Activated T-helper 1 cell treated with anti-CD3 and anti-CD28 coated beads, Interleukin-2, amount 50 U/mL, for 16 hours (primary cell): ENCODE measurements around the gene DIAPH2.

ENCODE experiments used
- DNase-seq, 2 donors: peaks; one replicate each; pipeline ENCODE4 v3.0.0-alpha.2; 2020; ENCODE audit warnings: low read depth in 1 of 2, low spot score in 1 of 2

Gene DIAPH2

GRCh38 chrX:97633798-97634197 is 949.2 kb downstream of the DIAPH2 start:
- no peak for DNase-seq

DNA sequence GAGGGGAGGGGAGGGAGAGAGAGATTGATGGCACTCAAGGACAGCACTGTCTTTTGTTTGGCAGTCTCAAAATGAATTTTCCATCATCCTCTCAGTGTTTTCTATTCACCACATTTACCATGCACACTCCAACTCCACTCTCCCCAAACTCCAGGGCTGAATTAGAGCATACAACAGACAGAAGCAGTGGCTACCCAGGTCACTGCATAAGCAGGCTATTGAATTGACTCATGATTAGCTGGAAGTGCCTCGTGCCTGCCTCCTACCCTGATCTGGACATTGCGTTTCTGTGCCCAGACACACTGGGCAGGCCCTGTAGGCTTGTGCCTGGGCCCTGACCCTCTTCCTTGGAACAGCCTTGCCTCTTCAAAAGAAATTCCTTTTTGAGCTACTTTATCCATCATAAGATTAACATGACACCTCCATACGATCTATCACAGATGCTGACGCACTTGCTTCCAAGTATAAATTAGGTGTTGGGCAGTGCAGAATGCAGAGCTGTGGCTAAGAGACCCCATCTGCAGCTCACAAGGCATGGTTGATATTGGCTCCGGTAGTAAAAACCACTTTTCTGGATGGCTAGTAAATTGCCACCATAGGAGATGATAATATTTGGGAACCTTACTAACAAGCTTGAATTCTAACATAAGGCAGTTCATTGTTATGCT is 952.0 kb downstream of the DIAPH2 start:
- DNase-seq: no peak

GRCh38 chrX:97637289-97637688 is 952.6 kb downstream of the DIAPH2 start:
- no peak for DNase-seq

DNA sequence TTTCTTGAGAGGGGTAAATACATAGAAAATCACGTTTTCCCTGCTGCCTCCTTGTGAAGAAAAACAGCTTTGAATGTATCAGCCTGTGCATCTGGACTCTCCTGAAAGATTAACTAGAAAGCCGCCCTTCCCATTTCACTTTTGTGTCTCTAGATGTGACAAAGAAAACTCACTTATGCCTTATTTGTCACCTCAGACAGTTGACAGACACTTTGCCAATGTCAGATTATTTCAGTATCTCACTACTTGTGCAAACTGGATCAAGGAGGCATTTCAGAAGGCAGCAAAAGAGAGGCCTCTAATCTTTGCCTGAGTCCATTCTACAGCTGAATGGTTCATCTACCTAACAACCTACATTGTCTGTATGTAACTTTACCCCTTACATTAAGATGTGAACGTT is 954.0 kb downstream of the DIAPH2 start:
- no peak for DNase-seq

- no peak for DNase-seq
These were observed 954.9 kb downstream of the DIAPH2 start for GRCh38 chrX:97639526-97639925.
